Sigmoid colon (tissue), 4 donors: ENCODE results near the gene SFMBT2.

Source experiments
- EP300 ChIP-seq, 4 donors: sonication (generic); formaldehyde crosslinking; IDR thresholded peaks; one replicate each; pipeline ENCODE4 v1.6.1; 2017; ENCODE audit warnings: antibody characterized with exemption in 4 of 4
- POLR2A ChIP-seq, 2 donors: fragments of 450-650 bp; IDR thresholded peaks; one replicate each; pipeline ENCODE4 v1.6.1; 2016; ENCODE audit warnings: antibody characterized with exemption in 2 of 2, mild to moderate bottlenecking in 2 of 2, moderate library complexity in 2 of 2
- TF ChIP-seq, protein P1 (sequence below), 4 experiments: fragments of 450-650 bp in 3 of 4; fragments of 200-600 bp in 1 of 4; IDR thresholded peaks; one replicate each; pipeline ENCODE4 v1.5.1; 2016 to 2019; ENCODE audit warnings: antibody characterized with exemption in 4 of 4, mild to moderate bottlenecking in 3 of 4, moderate library complexity in 2 of 4

DNA sequence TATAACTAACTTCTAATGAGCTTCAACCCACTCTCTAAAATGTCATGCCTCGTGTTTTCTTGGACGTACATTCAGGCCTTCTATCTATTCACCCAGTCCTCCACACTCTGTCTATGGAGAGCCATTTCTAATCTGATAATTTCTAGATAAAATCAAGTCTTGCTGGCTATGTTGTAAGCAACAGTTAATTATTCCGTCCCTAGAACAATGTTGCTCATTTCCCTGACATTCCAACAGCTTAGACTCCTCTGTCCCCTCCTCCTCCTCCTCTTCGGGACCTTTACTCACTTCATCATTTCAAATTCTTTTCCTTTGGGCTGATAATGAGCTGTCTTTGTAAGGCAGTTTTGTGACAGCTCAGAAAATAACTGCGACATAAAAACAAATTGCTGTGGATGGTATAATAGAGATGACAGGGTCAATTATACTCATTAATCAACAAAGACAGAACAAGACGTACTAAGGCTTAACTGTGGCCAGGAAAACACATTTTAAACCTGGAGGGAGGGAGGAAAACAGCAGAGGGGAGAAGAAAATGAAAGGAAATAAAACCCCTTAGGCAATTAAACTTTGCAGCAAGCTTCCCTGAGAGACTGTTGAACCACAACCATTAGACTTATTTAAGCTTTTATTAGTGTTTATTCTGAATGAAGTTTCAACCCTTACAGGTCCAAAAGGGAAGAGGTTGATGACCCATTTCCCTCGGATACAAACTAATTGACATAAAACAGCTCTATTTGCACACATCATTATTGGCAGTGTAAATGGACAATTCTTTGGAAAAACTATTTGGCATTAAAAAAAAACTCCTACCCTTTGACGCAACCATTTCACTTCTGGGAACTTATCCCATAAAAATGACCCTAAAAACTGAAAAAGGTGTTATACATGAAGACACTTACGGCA lies 179.1 kb downstream of the SFMBT2 start:
- TF ChIP-seq, protein P1, sequence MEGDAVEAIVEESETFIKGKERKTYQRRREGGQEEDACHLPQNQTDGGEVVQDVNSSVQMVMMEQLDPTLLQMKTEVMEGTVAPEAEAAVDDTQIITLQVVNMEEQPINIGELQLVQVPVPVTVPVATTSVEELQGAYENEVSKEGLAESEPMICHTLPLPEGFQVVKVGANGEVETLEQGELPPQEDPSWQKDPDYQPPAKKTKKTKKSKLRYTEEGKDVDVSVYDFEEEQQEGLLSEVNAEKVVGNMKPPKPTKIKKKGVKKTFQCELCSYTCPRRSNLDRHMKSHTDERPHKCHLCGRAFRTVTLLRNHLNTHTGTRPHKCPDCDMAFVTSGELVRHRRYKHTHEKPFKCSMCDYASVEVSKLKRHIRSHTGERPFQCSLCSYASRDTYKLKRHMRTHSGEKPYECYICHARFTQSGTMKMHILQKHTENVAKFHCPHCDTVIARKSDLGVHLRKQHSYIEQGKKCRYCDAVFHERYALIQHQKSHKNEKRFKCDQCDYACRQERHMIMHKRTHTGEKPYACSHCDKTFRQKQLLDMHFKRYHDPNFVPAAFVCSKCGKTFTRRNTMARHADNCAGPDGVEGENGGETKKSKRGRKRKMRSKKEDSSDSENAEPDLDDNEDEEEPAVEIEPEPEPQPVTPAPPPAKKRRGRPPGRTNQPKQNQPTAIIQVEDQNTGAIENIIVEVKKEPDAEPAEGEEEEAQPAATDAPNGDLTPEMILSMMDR (IDR thresholded peaks at IDR 0.05): no peak
- TF ChIP-seq POLR2A (IDR thresholded peaks at IDR 0.05): no peak
- no peak for TF ChIP-seq EP300 (IDR thresholded peaks at IDR 0.05)
